ENCODE results near the gene RHD.

Gene RHD

DNA sequence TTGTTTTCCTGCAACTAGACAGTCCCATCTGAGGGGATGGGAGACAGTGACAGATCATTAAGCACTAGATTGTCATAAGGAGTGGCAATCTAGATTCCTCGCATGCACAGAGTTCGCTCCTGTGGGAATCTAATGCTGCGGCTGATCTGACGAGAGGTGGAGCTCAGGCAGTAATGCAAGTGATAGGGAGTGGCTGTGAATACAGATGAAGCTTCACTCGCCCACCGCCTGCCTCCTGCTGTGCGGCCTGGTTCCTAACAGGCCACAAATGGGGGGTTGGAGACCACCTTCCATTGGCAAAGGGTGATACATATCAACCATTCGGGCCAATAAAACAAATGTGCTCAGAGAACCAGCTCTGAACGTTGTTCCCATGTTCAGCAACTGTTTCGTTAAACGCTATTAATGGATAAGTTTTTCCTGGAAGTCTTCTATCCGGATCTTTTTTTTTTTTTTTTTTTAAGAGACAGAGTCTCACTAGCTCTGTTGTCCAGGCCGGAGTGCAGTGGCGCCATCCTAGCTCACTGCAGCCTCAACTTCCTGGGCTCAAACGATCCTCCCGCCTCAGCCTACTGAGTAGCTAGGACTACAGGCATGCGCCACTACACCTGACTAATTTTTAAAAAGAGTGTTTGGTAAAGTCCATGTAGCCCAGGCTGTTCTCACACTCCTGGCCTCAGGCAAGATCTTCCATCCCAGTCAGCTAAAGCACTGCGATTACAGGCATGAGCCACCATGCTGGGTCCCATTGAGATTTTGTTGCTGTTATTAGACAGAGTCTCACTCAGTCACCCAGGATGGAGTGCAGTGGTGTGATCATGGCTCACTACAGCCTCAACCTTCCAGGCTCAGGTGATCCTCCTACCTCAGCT, 16.4 kb upstream of the RHD start:
- no peak for TF ChIP-seq CTCF (IDR thresholded peaks at IDR 0.05)

DNA sequence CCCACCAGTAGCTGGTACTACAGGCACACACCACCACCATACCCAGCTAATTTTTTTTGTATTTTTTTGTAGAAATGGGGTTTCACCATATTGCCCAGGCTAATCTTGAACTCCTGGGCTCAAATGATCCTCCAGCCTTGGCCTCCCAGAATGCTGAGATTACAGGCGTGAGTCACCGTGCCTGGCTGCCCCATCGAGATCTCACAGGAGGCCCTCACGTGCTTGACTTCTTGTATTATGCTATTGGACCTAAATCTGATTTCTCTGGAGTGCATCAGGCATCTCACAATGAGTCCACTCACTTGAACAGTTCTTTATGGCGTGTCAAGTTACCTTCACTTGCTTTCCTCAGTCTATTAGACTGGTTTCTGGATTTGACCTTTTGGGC, 15.7 kb upstream of the RHD start:
- no peak for TF ChIP-seq CTCF (IDR thresholded peaks at IDR 0.05)

DNA sequence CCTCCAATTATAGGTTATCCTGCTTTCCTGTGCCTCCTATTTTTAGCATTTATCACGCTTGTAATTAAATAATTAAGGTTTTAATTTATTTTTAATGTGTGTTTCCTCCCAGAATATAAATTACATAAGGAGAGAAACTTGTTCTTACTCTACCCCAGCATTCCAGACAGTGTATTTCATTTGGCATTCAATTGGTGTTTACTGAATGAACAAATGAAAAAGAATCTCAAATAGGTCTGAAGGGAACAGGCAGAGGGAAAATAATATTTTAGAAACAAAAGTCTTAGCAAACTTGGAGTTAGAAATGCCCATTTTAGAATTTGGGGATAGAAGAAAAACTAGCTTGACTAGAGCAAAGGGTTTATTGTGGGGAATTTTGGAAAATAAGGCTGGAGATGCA, 15.1 kb upstream of the RHD start:
- no peak for TF ChIP-seq CTCF (IDR thresholded peaks at IDR 0.05)

GRCh38 chr1:25329950-25330349, 57.6 kb downstream of the RHD start:
- peak; percentile 13; the same call in 1 of the 2 replicates for TF ChIP-seq CTCF (IDR thresholded peaks at IDR 0.05)

- TF ChIP-seq CTCF (IDR thresholded peaks at IDR 0.05) = no peak
Measured at GRCh38 chr1:25338188-25338981, 66.1 kb downstream of the RHD start, which contains the start of gene TMEM50A. Gene TMEM50A, plus strand, starts transcription at chr1:25338334. Its CDS starts 2,153 bp downstream, at chr1:25340487.

- no peak for TF ChIP-seq CTCF (IDR thresholded peaks at IDR 0.05)
Measured at GRCh38 chr1:25338986-25339385, 66.7 kb downstream of the RHD start.

GRCh38 chr1:25341746-25342145, 69.4 kb downstream of the RHD start:
- TF ChIP-seq CTCF (IDR thresholded peaks at IDR 0.05) = no peak

All from LNCAP (cell line).